ENCODE measurements around the gene COMMD8.

COMMD8 gene

GRCh38 chr4:47425628-47426027, 37.9 kb downstream of the COMMD8 start:
- Histone ChIP-seq H3K9ac (ENCODE audit: low read depth, low read length) (no peak overlapping the region), H3K4me1 (ENCODE audit: control insufficient read depth, insufficient read depth, low read length) (no peaks in the 10 kb centered on the region), H3K36me3 (ENCODE audit: insufficient read depth, low read length) (no peaks in the 10 kb centered on the region), H3K4me2 (ENCODE audit: low read length) (no peak overlapping the region), H3K4me3 (ENCODE audit: low read length) (no peak overlapping the region), H3K27me3 (ENCODE audit: control insufficient read depth, insufficient read depth, low read length) (peaks cover 34% of the 10 kb centered on the region), H3K9me3 (replicated peaks; ENCODE audit: low read length) (no peaks in the 10 kb centered on the region)

GRCh38 chr4:47419296-47419695, 44.2 kb downstream of the COMMD8 start:
- H3K4me1 ChIP-seq (ENCODE audit: control insufficient read depth, insufficient read depth, low read length): no peaks in the 10 kb centered on the region

GRCh38 chr4:47418147-47418546, 45.4 kb downstream of the COMMD8 start:
- Histone ChIP-seq H3K27me3 (ENCODE audit: control insufficient read depth, insufficient read depth, low read length) (peaks cover 51% of the 10 kb centered on the region), H3K4me3 (ENCODE audit: low read length) (no peak overlapping the region), H3K9me3 (replicated peaks; ENCODE audit: low read length) (no peaks in the 10 kb centered on the region), H3K4me2 (ENCODE audit: low read length) (no peak overlapping the region), H3K4me1 (ENCODE audit: control insufficient read depth, insufficient read depth, low read length) (no peaks in the 10 kb centered on the region), H3K9ac (ENCODE audit: low read depth, low read length) (no peak overlapping the region), H3K36me3 (ENCODE audit: insufficient read depth, low read length) (no peaks in the 10 kb centered on the region)

More at GRCh38 chr4:47419296-47419695, 44.2 kb downstream of the COMMD8 start:
- Histone ChIP-seq H3K4me2 (ENCODE audit: low read length) (no peak overlapping the region), H3K4me3 (ENCODE audit: low read length) (no peak overlapping the region), H3K27me3 (ENCODE audit: control insufficient read depth, insufficient read depth, low read length) (peaks cover 47% of the 10 kb centered on the region), H3K9ac (ENCODE audit: low read depth, low read length) (no peak overlapping the region), H3K36me3 (ENCODE audit: insufficient read depth, low read length) (no peaks in the 10 kb centered on the region), H3K9me3 (replicated peaks; ENCODE audit: low read length) (no peaks in the 10 kb centered on the region)

- Histone ChIP-seq H3K4me3 (ENCODE audit: low read length) (no peak overlapping the region), H3K4me2 (ENCODE audit: low read length) (no peak overlapping the region), H3K36me3 (ENCODE audit: insufficient read depth, low read length) (no peaks in the 10 kb centered on the region), H3K9me3 (replicated peaks; ENCODE audit: low read length) (no peaks in the 10 kb centered on the region), H3K9ac (ENCODE audit: low read depth, low read length) (no peak overlapping the region), H3K4me1 (ENCODE audit: control insufficient read depth, insufficient read depth, low read length) (no peaks in the 10 kb centered on the region), H3K27me3 (ENCODE audit: control insufficient read depth, insufficient read depth, low read length) (peaks cover 48% of the 10 kb centered on the region)
These were observed 47.8 kb downstream of the COMMD8 start for GRCh38 chr4:47415719-47416118.

- Histone ChIP-seq H3K27me3 (ENCODE audit: control insufficient read depth, insufficient read depth, low read length) (peaks cover 50% of the 10 kb centered on the region), H3K4me3 (ENCODE audit: low read length) (no peak overlapping the region), H3K4me2 (ENCODE audit: low read length) (no peak overlapping the region), H3K9ac (ENCODE audit: low read depth, low read length) (no peak overlapping the region), H3K36me3 (ENCODE audit: insufficient read depth, low read length) (no peaks in the 10 kb centered on the region), H3K4me1 (ENCODE audit: control insufficient read depth, insufficient read depth, low read length) (no peaks in the 10 kb centered on the region), H3K9me3 (replicated peaks; ENCODE audit: low read length) (no peaks in the 10 kb centered on the region)
These were observed 50.0 kb downstream of the COMMD8 start for GRCh38 chr4:47413521-47413920.

GRCh38 chr4:47410271-47410670, 53.2 kb downstream of the COMMD8 start:
- Histone ChIP-seq H3K4me1 (ENCODE audit: control insufficient read depth, insufficient read depth, low read length) (no peaks in the 10 kb centered on the region), H3K4me3 (ENCODE audit: low read length) (no peak overlapping the region), H3K4me2 (ENCODE audit: low read length) (no peak overlapping the region), H3K36me3 (ENCODE audit: insufficient read depth, low read length) (no peaks in the 10 kb centered on the region), H3K9me3 (replicated peaks; ENCODE audit: low read length) (no peaks in the 10 kb centered on the region), H3K27me3 (ENCODE audit: control insufficient read depth, insufficient read depth, low read length) (peaks cover 56% of the 10 kb centered on the region), H3K9ac (ENCODE audit: low read depth, low read length) (no peak overlapping the region)

- no peaks in the 10 kb centered on the region for H3K4me1 ChIP-seq (ENCODE audit: control insufficient read depth, insufficient read depth, low read length)
- no peak overlapping the region for H3K9ac ChIP-seq (ENCODE audit: low read depth, low read length)
- H3K27me3 ChIP-seq (ENCODE audit: control insufficient read depth, insufficient read depth, low read length): peaks cover 40% of the 10 kb centered on the region
- H3K9me3 ChIP-seq (replicated peaks; ENCODE audit: low read length): no peaks in the 10 kb centered on the region
- no peak overlapping the region for H3K4me2 ChIP-seq (ENCODE audit: low read length)
- no peak overlapping the region for H3K4me3 ChIP-seq (ENCODE audit: low read length)
- no peaks in the 10 kb centered on the region for H3K36me3 ChIP-seq (ENCODE audit: insufficient read depth, low read length)
These were observed 57.1 kb downstream of the COMMD8 start for GRCh38 chr4:47406408-47406807.
